ENCODE measurements around the gene CXCL12.

- TF ChIP-seq POLR2A (IDR thresholded peaks at IDR 0.05; ENCODE audit: low read length), result no peak
- TF ChIP-seq GATA1 (IDR thresholded peaks at IDR 0.05; ENCODE audit: low read depth, low read length), result no peak
Observed at GRCh38 chr10:44334091-44334490, 50.8 kb downstream of the CXCL12 start.
